GM19099 (cell line): ENCODE measurements around the gene AGBL5.

Experiments used
- POLR2A ChIP-seq: IDR thresholded peaks from 3 replicates; pipeline ENCODE4 v1.6.1; 2011; ENCODE audit warnings: low read depth; ENCODE audit not compliant: insufficient read length; ENCODE audit errors: extremely low read depth

AGBL5 gene

DNA sequence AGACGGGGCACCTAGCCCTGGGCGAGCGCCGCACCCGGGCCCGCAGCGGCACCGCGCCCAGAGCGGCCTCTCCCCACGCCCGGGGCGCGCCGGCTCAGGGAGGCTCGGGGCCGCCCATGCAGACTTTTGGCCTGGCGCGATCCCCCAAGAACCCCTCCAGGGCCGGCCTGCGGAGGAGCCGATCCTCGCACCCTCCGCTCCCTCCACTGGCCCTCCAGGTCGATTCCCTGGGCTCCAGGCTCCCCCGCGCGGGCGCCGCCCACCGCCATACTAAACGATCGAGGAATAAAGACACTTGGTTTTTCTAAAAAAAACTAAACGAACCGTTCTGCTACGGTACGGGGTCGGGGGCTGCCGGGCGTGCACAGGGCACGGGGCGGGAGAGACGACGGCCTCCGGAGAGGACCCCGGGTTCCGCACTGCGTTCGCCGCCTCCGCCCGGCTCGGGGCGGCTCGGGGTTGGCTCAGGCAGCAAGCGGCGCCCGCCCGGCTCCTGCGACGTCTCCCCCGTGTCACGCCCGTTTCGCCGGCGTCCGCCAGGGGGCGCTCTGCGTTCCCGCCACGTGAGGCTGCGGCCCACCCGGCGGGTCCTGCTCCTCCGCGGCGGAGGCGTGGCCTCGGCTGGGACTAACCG is 34.7 kb downstream of the AGBL5 start:
- TF ChIP-seq POLR2A, result peak; percentile 71

DNA sequence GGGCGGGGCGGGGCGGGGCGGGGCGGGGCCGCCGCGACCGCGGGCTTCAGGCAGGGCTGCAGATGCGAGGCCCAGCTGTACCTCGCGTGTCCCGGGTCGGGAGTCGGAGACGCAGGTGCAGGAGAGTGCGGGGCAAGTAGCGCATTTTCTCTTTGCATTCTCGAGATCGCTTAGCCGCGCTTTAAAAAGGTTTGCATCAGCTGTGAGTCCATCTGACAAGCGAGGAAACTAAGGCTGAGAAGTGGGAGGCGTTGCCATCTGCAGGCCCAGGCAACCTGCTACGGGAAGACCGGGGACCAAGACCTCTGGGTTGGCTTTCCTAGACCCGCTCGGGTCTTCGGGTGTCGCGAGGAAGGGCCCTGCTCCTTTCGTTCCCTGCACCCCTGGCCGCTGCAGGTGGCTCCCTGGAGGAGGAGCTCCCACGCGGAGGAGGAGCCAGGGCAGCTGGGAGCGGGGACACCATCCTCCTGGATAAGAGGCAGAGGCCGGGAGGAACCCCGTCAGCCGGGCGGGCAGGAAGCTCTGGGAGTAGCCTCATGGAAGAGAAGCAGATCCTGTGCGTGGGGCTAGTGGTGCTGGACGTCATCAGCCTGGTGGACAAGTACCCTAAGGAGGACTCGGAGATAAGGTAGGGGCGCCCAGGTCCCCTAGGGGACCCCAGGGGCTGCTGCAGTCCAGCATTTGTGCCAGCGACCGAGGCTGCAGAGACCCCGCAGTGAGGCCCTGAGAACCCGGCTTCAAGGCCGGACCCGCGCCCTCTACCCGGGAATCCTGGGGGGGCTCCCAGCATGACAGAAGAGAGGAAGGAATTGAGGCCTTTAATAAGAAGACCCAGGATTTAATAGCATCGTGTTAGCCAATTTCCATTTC is 35.5 kb downstream of the AGBL5 start, which contains the start of gene KHK:
Gene KHK, plus strand, starts transcription at position 49 of the 870 bp plus-strand sequence. Its CDS starts 488 bp downstream, at position 537.
- TF ChIP-seq POLR2A, result no peak

DNA sequence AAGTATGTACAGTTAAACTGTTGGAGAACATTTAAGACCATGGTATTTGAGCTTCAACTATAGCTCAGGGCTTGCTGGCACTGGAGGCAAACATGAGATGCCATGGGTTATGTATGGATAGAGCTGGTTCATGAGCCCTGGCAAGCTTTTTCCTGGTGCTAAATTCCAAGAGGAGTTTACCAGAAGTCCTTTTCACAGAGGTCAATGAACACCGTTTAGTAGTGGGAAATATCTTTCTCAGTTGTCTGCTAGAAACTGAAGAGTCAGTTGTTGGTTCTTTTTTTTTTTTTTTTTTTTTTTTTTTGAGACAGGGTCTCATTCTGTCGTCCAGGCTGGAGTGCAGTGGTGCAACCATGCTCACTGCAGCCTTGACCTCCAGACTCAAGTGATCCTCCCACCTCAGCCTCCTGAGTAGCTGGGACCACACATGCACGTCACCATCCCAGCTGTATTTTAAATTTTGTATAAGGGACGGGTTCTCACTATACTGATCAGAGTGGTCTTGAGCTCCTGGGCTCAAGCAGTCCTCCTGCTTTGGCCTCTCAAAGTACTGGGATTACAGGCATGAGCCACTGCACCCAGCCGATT is 36.4 kb downstream of the AGBL5 start:
- TF ChIP-seq POLR2A, result no peak

DNA sequence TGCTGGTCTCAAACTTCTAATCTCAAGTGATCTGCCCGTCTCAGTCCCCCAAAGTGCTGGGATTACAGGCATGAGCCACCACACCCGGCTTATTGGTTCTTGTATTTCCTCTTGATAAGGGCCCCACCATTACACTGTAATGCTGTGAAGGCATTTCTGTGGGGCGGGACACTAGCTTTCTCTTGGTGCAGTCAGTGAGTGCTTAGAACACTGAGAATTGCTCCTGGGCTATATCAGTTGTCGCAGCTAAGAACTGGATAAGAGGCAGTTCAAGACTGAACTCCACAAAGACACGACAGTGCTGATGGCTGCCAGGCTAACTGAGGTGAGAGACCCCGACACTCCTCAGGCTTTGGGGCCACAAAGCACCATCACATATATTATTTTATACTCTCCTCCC is 37.2 kb downstream of the AGBL5 start:
- TF ChIP-seq POLR2A, result no peak

DNA sequence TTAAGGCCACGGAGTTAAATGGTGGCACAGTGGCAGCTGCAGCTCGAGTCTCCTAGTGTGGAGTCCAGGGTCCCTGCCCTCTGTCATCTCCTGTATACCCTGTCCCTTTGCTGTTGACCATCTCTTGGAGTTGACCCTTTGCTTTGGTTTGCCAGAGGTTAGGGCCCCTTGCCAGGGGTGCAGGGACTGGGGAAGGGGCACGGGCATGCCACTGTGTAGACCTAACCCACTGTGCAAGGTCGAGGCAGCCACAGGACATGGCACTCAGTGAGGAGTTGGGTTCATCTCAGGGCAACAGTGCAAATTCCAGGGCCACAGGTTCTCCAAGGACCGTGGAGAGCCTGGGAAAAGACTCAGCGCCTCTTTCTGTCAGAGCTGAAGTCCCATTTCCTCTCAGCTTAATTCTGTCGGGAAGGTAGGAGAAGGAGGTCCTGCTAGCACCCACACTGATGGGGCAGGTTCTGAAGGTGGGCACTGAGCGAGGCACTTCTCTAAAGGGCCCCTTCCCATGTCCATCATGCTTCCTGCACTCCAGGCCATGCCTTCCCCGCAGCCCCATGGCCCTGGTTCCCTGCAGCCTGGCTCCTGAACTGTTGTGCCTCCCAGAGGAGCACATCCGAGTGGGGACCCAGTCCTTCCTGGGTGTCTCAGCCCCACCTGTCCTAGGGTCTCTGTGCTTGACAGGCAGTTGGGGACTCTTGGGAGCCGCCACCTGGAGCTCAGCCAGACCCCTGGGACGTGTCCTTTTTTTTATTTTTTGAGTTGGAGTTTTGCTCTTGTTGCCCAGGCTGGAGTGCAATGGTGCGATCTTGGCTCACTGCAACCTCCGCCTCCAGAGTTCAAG is 37.9 kb downstream of the AGBL5 start:
- TF ChIP-seq POLR2A, result no peak

DNA sequence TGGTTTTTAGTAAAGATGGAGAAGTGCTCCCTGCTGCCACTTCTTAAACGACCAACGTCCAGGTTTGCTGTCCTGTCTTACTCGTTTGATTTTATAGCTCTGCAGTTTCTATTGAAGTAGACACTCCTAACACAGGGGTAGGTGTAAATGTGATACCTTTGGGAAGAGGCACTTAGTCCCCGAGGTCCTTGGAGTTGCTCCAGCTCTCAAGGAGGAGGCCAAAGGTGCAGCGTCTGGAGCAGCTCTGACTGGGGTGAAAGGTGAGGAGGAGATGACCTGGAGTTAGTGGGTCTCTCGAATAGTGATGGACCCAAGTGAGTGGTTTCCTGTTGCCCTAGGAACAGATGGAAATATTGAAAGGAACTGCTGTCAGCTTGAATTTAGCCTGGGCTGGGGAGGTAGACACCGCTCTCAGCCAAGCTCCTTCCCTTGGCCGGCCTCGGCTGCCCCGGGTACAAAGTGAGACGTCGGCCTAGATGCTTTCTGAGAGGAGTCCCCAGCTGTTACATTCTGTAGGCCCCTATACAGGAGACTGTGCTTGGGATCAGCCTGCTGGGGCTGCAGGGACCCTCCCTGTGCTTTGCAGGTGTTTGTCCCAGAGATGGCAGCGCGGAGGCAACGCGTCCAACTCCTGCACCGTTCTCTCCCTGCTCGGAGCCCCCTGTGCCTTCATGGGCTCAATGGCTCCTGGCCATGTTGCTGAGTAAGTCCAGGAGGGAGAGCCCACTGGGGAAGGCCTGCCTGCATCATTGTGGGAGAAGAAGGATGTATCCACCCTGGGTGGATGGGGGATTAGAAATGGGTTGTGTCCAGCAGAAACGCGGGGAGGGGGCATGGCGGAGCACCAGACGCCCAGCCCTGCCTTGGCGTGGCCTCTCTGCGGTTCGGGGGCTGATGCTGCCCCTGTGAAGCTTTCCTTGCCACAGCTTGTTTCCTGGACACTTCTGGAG is 40.6 kb downstream of the AGBL5 start:
- TF ChIP-seq POLR2A, result no peak

DNA sequence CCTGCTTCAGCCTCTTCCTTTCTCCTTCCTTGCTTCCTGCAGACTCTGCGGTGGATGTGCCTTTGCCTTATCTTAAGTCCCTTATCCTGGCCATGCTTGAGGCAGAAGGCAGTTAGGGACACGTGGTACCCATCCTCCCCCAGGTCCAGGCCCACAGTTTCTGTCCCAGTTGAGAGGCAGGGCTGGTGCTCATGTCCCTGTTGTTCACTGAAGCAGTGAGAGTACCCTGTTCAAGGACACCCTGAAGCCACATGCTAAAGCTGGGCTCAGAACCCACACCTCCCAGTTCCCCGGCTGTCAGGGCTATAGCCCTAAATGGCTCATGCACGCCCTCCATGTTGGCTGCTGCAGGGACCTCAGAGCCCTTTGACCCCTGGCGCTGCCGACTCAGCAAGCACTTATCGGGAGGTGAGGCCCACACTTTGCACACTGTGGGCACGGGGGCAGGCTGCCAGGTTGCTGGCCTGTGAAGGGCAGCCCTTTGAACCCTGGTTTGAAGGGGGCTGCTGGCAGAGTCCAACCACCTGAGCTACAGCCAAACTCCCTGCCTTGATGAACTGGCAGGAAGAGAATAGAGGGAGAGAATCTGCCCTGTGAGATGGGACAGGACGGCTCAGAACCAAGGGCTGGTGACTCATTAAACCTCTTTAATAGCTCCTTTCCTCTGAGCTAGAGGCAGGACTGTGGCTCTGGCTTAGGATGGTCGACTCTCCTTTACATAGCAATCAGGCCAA is 41.4 kb downstream of the AGBL5 start:
- no peak for TF ChIP-seq POLR2A

DNA sequence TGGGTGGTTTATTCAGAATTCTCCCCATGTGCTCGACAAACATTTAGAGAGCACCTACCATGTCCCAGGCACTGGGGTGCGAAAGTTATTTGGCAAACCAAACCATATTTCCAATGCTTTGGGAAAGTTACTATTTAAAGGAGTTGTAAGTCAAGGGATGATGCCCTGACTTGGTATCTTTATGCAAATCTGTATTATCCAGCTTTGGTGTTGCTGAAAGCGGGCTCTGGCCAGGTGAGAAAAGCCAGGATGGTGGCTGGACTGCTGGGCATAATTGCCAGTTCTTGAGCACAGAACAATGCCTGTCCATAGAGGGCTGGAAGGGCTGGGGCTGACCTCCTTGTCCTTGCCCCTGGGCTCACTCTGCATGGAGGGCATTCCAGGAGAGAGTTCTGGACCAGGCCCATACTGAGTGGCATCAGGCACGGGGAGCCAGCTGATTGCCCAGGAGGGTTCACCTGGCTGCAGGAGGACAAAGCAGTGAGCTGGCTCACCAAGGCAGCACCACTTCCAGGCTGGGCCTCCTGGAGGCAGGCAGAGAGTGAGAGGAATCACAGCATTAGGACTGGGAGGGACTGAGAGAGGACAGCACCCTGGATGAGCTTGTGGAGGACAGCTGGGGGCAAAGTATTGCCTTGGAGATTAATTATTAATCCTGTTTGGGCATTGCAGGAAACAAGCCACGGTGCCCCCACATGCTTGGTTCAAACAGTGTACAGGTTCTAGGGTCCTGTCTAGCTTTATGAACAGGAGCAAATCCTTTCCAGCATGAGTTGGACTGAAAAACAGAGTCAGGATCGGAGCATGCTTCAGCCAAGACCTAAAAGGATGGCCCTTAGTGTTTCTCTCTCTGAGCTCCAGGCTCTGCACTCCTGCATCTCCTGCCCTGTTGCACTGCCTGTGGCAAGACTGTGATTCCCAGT is 42.2 kb downstream of the AGBL5 start:
- no peak for TF ChIP-seq POLR2A

DNA sequence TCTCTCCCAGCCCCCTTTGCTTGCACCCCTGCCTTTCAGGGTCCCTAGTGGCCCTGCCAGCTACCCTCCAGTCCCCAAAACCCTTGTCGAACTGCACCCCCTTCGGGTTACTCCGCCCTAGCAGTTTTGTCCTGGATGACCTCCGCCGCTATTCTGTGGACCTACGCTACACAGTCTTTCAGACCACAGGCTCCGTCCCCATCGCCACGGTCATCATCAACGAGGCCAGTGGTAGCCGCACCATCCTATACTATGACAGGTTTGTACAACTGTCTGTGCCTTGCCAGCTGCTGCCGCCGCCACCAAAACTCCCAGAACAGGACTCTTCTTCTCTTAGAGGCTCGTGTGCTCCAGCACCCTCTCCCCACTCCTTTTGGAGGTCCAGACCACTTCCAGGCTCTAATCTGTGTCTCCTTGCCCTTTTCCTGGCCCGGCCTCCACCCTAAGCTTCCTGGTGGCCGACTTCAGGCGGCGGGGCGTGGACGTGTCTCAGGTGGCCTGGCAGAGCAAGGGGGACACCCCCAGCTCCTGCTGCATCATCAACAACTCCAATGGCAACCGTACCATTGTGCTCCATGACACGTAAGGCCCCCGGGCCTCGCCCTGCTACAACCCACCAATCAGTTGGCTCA is 43.0 kb downstream of the AGBL5 start:
- TF ChIP-seq POLR2A, result no peak

DNA sequence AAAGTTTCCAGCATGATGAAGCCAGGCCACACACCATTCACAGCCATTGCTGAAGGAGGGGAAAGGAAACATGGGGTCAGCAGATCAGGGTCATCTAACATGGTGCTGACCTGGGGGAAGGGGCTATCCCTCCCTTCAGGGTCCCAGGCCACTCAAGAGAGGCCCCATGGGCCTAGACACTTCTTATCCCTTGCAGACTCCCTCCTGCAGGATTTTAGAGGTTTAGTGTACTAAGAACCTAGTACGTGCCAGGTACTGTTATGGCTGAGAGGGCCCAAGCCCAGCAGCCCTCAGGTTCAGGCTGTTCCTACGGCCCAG is 43.9 kb downstream of the AGBL5 start:
- no peak for TF ChIP-seq POLR2A

DNA sequence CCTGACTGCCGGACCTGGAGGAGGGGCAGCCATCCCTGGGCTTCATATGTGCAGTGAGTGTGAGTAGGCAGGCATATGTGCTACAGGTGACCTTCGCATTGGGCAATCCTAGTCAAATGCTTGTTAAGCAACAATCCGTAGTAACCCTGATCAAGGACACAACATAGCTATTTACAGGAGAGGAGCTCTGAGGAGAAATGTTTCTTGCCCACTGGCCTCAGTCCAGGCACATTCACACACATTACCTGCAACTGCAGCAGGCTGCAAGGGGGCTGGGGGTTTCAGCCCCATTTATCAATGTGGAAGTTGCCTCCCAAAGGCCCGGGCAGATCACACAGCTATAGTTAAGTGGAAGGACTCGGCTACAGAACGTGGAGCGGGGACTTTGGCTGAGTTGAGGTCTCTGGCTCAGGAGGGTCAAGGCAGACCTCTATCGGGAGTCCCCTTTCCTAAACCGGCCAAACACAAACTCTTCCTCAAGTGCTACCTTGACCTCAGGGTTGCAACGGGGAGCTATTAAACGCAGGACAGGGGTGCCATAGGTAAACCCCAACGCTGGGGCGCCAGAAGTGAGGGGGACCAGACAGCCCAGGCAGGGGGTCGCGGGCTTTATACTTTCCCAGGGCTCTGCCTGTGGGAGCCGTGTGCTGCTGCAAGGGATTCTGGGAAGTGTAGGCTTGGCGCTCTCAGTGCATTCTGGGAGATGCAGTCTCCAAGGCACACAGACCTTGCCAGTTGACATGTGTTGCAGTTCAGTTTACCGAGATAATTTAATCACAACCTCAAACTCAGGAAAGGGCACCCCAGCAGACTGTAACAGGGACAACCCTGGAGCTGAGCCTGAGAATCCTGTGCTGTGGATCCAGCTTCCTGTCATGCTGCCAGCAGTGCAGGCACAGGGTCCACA is 44.5 kb downstream of the AGBL5 start:
- TF ChIP-seq POLR2A, result no peak
